Breast epithelium (tissue), 4 donors: ENCODE data around the gene ANAPC10. TPM values are rescaled to one million over a fixed set of nuclear protein-coding genes. Genes with fewer than 3 reads are reported as not detected.

Source experiments
- DNase-seq, 2 donors: peaks; one replicate each; pipeline ENCODE4 v3.0.0-alpha.2; 2019; ENCODE audit warnings: low spot score in 2 of 2
- H3K27ac ChIP-seq, 2 donors: fragments of 200-600 bp; sonication (generic) in 1 of 2; one replicate each; pipeline ENCODE4 v1.5.1; 2016 to 2019; ENCODE audit warnings: mild to moderate bottlenecking in 1 of 2
- H3K27me3 ChIP-seq, 2 donors: fragments of 200-600 bp; sonication (generic) in 1 of 2; one replicate each; pipeline versions ENCODE4 v1.5.1 to v1.6.0; 2017 to 2019; ENCODE audit warnings: control low read depth in 1 of 2, mild to moderate bottlenecking in 1 of 2
- H3K36me3 ChIP-seq: fragments of 200-600 bp; one replicate; pipeline ENCODE4 v1.5.1; 2019
- H3K4me1 ChIP-seq, 2 donors: fragments of 200-600 bp; sonication (generic); one replicate each; pipeline ENCODE4 v1.5.1; 2016 to 2019; ENCODE audit warnings: control low read depth in 1 of 2
- H3K4me3 ChIP-seq, 3 donors: fragments of 200-600 bp; sonication (generic); 1 replicate in 2 of 3; 2 replicates in 1 of 3; pipeline ENCODE4 v1.5.1; 2016 to 2019; ENCODE audit warnings: mild to moderate bottlenecking in 3 of 3, moderate library complexity in 2 of 3
- H3K9me3 ChIP-seq, 2 donors: fragments of 200-600 bp; sonication (generic) in 1 of 2; one replicate each; pipeline ENCODE4 v1.5.1; 2016 to 2019; ENCODE audit warnings: control low read depth in 1 of 2
- POLR2A ChIP-seq: fragments of 450-650 bp; IDR thresholded peaks from one replicate; pipeline ENCODE4 v1.6.1; 2016; ENCODE audit warnings: antibody characterized with exemption, mild to moderate bottlenecking, moderate library complexity
- POLR2AphosphoS5 ChIP-seq, 3 donors: sonication (generic); formaldehyde crosslinking; IDR thresholded peaks; one replicate each; pipeline ENCODE4 v1.6.1; 2017; ENCODE audit warnings: antibody characterized with exemption in 3 of 3
- intact Hi-C: fragments of 100-400 bp; cut with DNase I; formaldehyde crosslinking; loops from one replicate; pipeline ENCODE4 v1.15.1; 2023; ENCODE audit warnings: low total_unique reads
- total RNA-seq, 3 donors: library from RNA; depleted of rRNA; stranded (reverse); fragments of >200 nt; gene quantifications; one replicate each; pipeline ENCODE4 v1.1.0, GENCODE V29; 2016
- TF ChIP-seq, protein P1 (sequence below), 3 donors: fragments of 450-650 bp; IDR thresholded peaks; one replicate each; pipeline ENCODE4 v1.5.1; 2016 to 2017; ENCODE audit warnings: antibody characterized with exemption in 3 of 3, mild to moderate bottlenecking in 3 of 3, moderate library complexity in 3 of 3

Gene ANAPC10
- total RNA-seq, 3 donors from 2014 or later = 22.7 to 45.5 (median 38.0) TPM

DNA sequence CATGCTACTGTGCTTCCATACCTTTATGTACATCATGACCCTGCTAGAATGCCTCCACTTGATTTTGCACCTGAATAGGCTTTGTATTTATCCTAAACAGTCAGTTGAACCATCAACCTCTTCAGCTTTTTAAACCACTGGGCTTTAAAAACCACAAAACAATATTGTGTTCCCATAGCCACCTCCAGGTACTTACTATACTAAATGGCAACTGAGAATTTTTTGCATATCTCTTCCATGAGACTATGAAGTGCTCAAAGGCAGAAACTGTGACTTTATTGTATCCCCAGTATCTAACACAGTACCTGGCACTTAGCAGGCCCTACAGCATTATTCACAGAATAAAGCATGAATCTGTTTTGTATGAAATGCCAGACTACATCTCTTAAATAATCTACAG is 39.7 kb downstream of the ANAPC10 start:
- no peak for DNase-seq
- Histone ChIP-seq H3K4me3 (no peak overlapping the region), H3K4me1 (no peaks in the 10 kb centered on the region), H3K36me3 (no peaks in the 10 kb centered on the region), H3K27ac (no peak overlapping the region), H3K27me3 (no peaks in the 10 kb centered on the region), H3K9me3 (no peaks in the 10 kb centered on the region)
- intact Hi-C loops = no loop called here
- TF ChIP-seq, protein P1, sequence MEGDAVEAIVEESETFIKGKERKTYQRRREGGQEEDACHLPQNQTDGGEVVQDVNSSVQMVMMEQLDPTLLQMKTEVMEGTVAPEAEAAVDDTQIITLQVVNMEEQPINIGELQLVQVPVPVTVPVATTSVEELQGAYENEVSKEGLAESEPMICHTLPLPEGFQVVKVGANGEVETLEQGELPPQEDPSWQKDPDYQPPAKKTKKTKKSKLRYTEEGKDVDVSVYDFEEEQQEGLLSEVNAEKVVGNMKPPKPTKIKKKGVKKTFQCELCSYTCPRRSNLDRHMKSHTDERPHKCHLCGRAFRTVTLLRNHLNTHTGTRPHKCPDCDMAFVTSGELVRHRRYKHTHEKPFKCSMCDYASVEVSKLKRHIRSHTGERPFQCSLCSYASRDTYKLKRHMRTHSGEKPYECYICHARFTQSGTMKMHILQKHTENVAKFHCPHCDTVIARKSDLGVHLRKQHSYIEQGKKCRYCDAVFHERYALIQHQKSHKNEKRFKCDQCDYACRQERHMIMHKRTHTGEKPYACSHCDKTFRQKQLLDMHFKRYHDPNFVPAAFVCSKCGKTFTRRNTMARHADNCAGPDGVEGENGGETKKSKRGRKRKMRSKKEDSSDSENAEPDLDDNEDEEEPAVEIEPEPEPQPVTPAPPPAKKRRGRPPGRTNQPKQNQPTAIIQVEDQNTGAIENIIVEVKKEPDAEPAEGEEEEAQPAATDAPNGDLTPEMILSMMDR (IDR thresholded peaks at IDR 0.05) = no peak
- TF ChIP-seq POLR2A = no peak
- no peak for TF ChIP-seq POLR2AphosphoS5 (IDR thresholded peaks at IDR 0.05)

DNA sequence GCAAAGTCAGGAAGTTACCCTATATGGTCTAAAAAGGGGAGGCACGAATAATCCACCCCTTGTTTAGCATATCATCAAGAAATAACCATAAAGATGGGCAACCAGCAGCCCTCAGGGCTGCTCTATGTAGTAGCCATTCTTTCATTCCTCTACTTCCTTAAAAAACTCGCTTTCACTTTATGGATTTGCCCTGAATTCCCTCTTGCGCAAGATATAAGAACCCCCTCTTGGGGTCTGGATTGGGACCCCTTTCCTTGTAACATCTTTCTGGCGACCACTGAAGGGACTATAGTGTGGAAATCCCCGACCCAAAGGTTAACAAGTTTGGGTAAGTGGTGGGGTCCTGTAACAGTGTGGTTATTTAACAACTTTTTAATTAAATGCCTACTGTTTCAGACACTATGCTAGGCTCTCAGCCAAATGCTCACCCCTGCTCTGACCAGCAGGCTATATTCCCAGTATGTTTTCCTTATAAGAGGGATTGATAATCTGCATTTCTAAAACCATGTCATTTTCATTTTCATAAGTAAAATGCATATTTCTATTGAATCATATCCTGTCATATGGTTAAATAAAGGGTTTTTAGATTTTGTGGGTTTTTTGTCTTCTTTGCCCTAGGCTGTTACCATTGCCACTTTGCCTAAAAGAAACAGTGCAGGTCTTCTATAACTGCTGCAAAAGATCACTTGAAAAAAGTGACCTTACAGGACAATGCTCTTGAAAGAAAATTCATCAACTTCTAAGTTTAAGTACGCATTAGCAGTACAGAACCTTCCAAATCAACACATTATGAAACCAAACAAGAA is 41.5 kb downstream of the ANAPC10 start:
- intact Hi-C loops = no loop called here

GRCh38 chr4:145055533-145056257 is 42.3 kb downstream of the ANAPC10 start:
- Histone ChIP-seq H3K36me3 (no peaks in the 10 kb centered on the region), H3K4me1 (no peaks in the 10 kb centered on the region), H3K27me3 (no peaks in the 10 kb centered on the region), H3K4me3 (no peak overlapping the region), H3K27ac (no peak overlapping the region), H3K9me3 (no peaks in the 10 kb centered on the region)
- TF ChIP-seq POLR2A (no peak), POLR2AphosphoS5 (IDR thresholded peaks at IDR 0.05) (no peak)
- TF ChIP-seq, protein P1 (IDR thresholded peaks at IDR 0.05) = no peak
- intact Hi-C loops = no loop called here
- DNase-seq = no peak

More for the DNA sequence above, 41.5 kb downstream of the ANAPC10 start:
- no peak overlapping the region for H3K4me3 ChIP-seq
- H3K27ac ChIP-seq = no peak overlapping the region
- no peaks in the 10 kb centered on the region for H3K4me1 ChIP-seq
- no peaks in the 10 kb centered on the region for H3K27me3 ChIP-seq
- no peaks in the 10 kb centered on the region for H3K36me3 ChIP-seq
- TF ChIP-seq POLR2AphosphoS5 (IDR thresholded peaks at IDR 0.05) (no peak), POLR2A (no peak)
- TF ChIP-seq, protein P1 (IDR thresholded peaks at IDR 0.05) = no peak
- H3K9me3 ChIP-seq = no peaks in the 10 kb centered on the region
- no peak for DNase-seq

GRCh38 chr4:145049241-145049640 is 48.8 kb downstream of the ANAPC10 start:
- H3K9me3 ChIP-seq = no peaks in the 10 kb centered on the region
- no peaks in the 10 kb centered on the region for H3K4me1 ChIP-seq
- H3K36me3 ChIP-seq = no peaks in the 10 kb centered on the region
- DNase-seq = no peak
- H3K4me3 ChIP-seq = no peak overlapping the region
- intact Hi-C loops = no loop called here
- TF ChIP-seq POLR2A (no peak), POLR2AphosphoS5 (IDR thresholded peaks at IDR 0.05) (no peak)
- TF ChIP-seq, protein P1 (IDR thresholded peaks at IDR 0.05) = no peak
- no peak overlapping the region for H3K27ac ChIP-seq
- H3K27me3 ChIP-seq = no peaks in the 10 kb centered on the region

- H3K27me3 ChIP-seq = no peaks in the 10 kb centered on the region
- intact Hi-C loops = no loop called here
Measured at GRCh38 chr4:145048817-145049216, 49.2 kb downstream of the ANAPC10 start.

More at GRCh38 chr4:145048817-145049216, 49.2 kb downstream of the ANAPC10 start:
- no peaks in the 10 kb centered on the region for H3K4me1 ChIP-seq
- TF ChIP-seq POLR2AphosphoS5 (IDR thresholded peaks at IDR 0.05) = no peak
- no peak for TF ChIP-seq POLR2A
- TF ChIP-seq, protein P1 (IDR thresholded peaks at IDR 0.05) = no peak
- no peaks in the 10 kb centered on the region for H3K9me3 ChIP-seq
- H3K4me3 ChIP-seq = no peak overlapping the region
- no peak overlapping the region for H3K27ac ChIP-seq
- no peak for DNase-seq
- H3K36me3 ChIP-seq = no peaks in the 10 kb centered on the region
